T-cell (primary cell): ENCODE measurements around the gene ADARB2. TPM values are rescaled to one million over a fixed set of nuclear protein-coding genes. Genes with fewer than 3 reads are reported as not detected.

ENCODE experiments used
- ATAC-seq, 4 experiments: fragments of 200-7000 bp in 3 of 4; fragments of 150-1000 bp in 1 of 4; cut with Tn5 transposase; replicated peaks in 1 of 4; 1 replicate in 3 of 4; 2 replicates in 1 of 4; pipeline ENCODE4 v1.10.0; 2021; ENCODE audit warnings: moderate library complexity in 3 of 4, mild to moderate bottlenecking in 2 of 4, moderate number of reproducible peaks in 1 of 4
- CTCF ChIA-PET, 2 donors: fragments of 300-600 bp; sonication (Branson Sonifier 250); formaldehyde crosslinking; loops; one replicate each; lab custom pipeline; 2022; ENCODE audit warnings: antibody characterized with exemption in 2 of 2; lab: Charles Lee
- POLR2A ChIA-PET, 2 donors: fragments of 300-600 bp; sonication (Branson Sonifier 250); formaldehyde crosslinking; loops; one replicate each; lab custom pipeline; 2022; ENCODE audit warnings: antibody characterized with exemption in 2 of 2; lab: Charles Lee
- DNase-seq, 35 experiments: peaks; one replicate each; pipeline versions ENCODE4 v3.0.0 to v3.0.0-alpha.2; 2013 to 2023
- H3K27ac ChIP-seq: one replicate; pipeline ENCODE4 v1.5.1; 2013; ENCODE audit warnings: low read length
- H3K27me3 ChIP-seq, 2 experiments: replicated peaks in 1 of 2; 1 replicate in 1 of 2; 2 replicates in 1 of 2; pipeline versions ENCODE4 v1.6.1 to v1.7.0; 2013; ENCODE audit warnings: low read length in 1 of 2, mixed read lengths in 1 of 2; ENCODE audit not compliant: control insufficient read depth in 2 of 2, insufficient read depth in 2 of 2; ENCODE audit errors: extremely low read depth in 1 of 2
- H3K36me3 ChIP-seq, 2 donors: 1 replicate in 1 of 2; 2 replicates in 1 of 2; pipeline versions ENCODE4 v1.6.1 to v1.7.0; 2013; ENCODE audit warnings: low read length in 1 of 2; ENCODE audit not compliant: control insufficient read depth in 2 of 2, insufficient read depth in 1 of 2; ENCODE audit errors: extremely low read depth in 1 of 2
- H3K4me1 ChIP-seq, 2 experiments: 1 replicate in 1 of 2; 2 replicates in 1 of 2; pipeline versions ENCODE4 v1.6.1 to v1.7.0; 2013; ENCODE audit warnings: low read length in 2 of 2, mixed read lengths in 1 of 2; ENCODE audit not compliant: insufficient read depth in 2 of 2, control insufficient read depth in 1 of 2; ENCODE audit errors: extremely low read depth in 1 of 2
- H3K4me3 ChIP-seq, 2 donors: 1 replicate in 1 of 2; 2 replicates in 1 of 2; pipeline versions ENCODE4 v1.5.1 to v1.7.0; 2013; ENCODE audit warnings: mild to moderate bottlenecking in 2 of 2, low read length in 1 of 2, moderate library complexity in 1 of 2; ENCODE audit not compliant: control insufficient read depth in 1 of 2; ENCODE audit errors: extremely low read depth in 1 of 2
- H3K9me3 ChIP-seq: 2 replicates; pipeline ENCODE4 v1.7.0; 2013
- H3K27ac Mint-ChIP-seq, 2 donors: one replicate each; pipeline ENCODE4 v1.8.0; 2020 to 2021; ENCODE audit warnings: mild to moderate bottlenecking in 2 of 2, mixed read lengths in 2 of 2
- H3K27me3 Mint-ChIP-seq, 2 donors: one replicate each; pipeline ENCODE4 v1.8.0; 2021 to 2022; ENCODE audit warnings: mixed read lengths in 2 of 2
- H3K36me3 Mint-ChIP-seq: one replicate; pipeline ENCODE4 v1.8.0; 2021; ENCODE audit warnings: mixed read lengths
- H3K4me1 Mint-ChIP-seq, 3 donors: one replicate each; pipeline ENCODE4 v1.8.0; 2020 to 2022; ENCODE audit warnings: mixed read lengths in 3 of 3, mild to moderate bottlenecking in 1 of 3
- H3K4me3 Mint-ChIP-seq, 3 donors: one replicate each; pipeline ENCODE4 v1.8.0; 2020 to 2022; ENCODE audit warnings: mild to moderate bottlenecking in 3 of 3, mixed read lengths in 3 of 3, moderate library complexity in 3 of 3
- H3K9me3 Mint-ChIP-seq, 3 donors: one replicate each; pipeline ENCODE4 v1.8.0; 2020 to 2022; ENCODE audit warnings: mixed read lengths in 3 of 3
- WGBS: methylation state at CpG from one replicate; pipeline ENCODE4 v1.1.5; 2013; ENCODE audit warnings: missing lambda C conversion rate; ENCODE audit not compliant: insufficient coverage; 5-methylcytosine and 5-hydroxymethylcytosine counted together
- total RNA-seq, 35 experiments: library from RNA in 6 of 35; stranded (reverse) in 6 of 35; fragments of 120-200 nt in 1 of 35; gene quantifications; one replicate each; pipeline versions ENCODE4 v1.2.1 to v1.2.4 and lab custom pipeline; 2013 to 2026

Gene ADARB2
- total RNA-seq, 5 donors from 2014 or later (not counting 1 experiment from before 2014, with no cell fraction given) = 0.07 to 4.0 (median 0.41) TPM

DNA sequence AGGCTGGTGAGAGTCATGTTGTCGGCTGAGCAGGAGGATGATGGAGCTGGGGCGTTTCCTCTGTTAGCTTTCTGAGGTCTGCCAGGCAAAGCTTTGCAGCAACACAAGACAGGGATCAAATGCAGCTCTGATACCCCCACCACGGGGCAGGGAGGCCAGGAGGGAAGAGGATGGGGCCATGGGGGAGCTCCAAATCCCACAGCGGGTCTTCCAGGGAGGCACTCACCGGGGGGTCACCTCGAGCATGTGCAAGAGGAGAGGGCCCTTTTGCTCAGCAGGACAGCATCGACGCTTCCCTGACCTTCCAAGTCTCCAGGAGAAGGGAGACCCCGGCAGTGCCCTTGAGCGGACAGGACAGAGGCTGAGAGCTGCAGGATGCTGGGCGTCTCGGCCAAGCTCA is 553.6 kb downstream of the ADARB2 start:
- CTCF ChIA-PET = interaction anchor here in 1 of 2 donors (0.6 kb wide), 1 partner anchor 69 kb away, joined by 3 read pairs; no protein-coding TSS in a partner anchor
- DNase-seq (no peak), ATAC-seq (no peak)
- POLR2A ChIA-PET = no interaction called here
- Mint-ChIP-seq H3K4me3 (no peak overlapping the region), H3K36me3 (no peaks in the 10 kb centered on the region), H3K27ac (no peak overlapping the region), H3K9me3 (no peaks in the 10 kb centered on the region), H3K27me3 (peaks cover 0 to 8% of the 10 kb centered on the region in 2 donors), H3K4me1 (no peaks in the 10 kb centered on the region)
- H3K4me3 ChIP-seq = no peak overlapping the region
- no peaks in the 10 kb centered on the region for H3K9me3 ChIP-seq
- WGBS = 70% methylated on average over 6 of the region's 12 CpGs
- no peak overlapping the region for H3K27ac ChIP-seq
- peaks cover 0 to 50% of the 10 kb centered on the region in 2 experiments for H3K27me3 ChIP-seq
- no peaks in the 10 kb centered on the region for H3K4me1 ChIP-seq
- H3K36me3 ChIP-seq = no peaks in the 10 kb centered on the region

DNA sequence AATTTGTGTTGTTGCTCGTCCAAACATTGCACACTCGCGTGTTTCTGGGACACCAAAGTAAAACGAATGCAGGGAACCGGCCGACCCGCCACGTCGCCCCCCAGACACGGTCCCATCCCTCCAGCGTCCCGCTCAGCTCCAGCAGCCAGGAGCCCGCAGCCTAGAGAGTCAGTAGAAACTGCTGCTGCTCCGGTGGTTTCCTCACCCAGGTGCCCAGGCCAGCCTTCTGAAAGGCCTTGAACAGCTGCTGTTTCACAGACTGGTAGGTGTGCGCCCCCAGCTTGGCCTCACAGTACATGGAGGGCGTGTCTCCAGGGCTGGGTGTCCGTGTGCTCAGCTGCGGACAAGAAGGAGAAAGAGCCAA is 554.3 kb downstream of the ADARB2 start:
- WGBS = 77% methylated on average over 18 of the region's 18 CpGs
- ChIA-PET POLR2A (no interaction called here), CTCF (no interaction called here)
- Histone ChIP-seq H3K9me3 (no peaks in the 10 kb centered on the region), H3K27ac (no peak overlapping the region), H3K4me3 (no peak overlapping the region), H3K4me1 (no peaks in the 10 kb centered on the region), H3K27me3 (peaks cover 0 to 54% of the 10 kb centered on the region in 2 experiments), H3K36me3 (no peaks in the 10 kb centered on the region)
- no peaks in the 10 kb centered on the region for H3K4me1 Mint-ChIP-seq
- no peaks in the 10 kb centered on the region for H3K9me3 Mint-ChIP-seq
- no peak overlapping the region for H3K4me3 Mint-ChIP-seq
- peaks cover 0 to 8% of the 10 kb centered on the region in 2 donors for H3K27me3 Mint-ChIP-seq
- no peak for ATAC-seq
- no peak for DNase-seq
- H3K27ac Mint-ChIP-seq = no peak overlapping the region
- no peaks in the 10 kb centered on the region for H3K36me3 Mint-ChIP-seq

DNA sequence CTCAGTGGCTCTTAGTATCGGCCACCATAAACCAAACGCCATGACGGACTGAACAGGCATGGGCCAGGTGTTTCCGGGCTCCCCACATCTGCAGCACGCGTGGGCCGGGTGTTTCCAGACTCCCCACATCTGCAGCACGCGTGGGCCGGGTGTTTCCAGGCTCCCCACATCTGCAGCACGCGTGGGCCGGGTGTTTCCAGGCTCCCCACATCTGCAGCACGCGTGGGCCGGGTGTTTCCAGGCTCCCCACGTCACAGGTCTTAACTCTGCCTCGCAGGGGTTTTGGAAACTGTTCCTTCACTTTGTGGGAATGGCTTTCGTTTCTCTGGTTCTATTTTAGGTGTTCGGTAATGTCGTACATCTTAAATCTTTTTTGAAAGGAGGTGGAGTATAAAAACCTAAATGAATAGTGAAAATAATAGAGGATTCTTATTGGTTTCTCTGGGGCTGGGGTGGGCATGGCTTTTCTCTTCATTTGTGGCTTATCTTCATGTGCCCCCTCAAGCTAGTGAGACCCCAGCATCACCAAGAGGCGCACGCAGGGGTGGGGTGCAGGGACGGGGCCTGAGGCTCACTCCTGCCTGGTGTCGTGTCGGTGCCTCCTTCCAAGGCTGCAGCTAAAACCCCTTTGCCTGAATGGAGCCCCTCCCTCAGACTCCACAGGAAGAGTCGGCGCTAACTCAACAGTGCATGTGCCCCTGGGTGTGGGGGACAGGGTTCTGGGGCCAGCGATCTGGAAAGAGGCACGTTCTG is 554.9 kb downstream of the ADARB2 start:
- Histone ChIP-seq H3K27ac (no peak overlapping the region), H3K9me3 (no peaks in the 10 kb centered on the region), H3K4me3 (no peak overlapping the region), H3K27me3 (peaks cover 0 to 51% of the 10 kb centered on the region in 2 experiments), H3K4me1 (no peaks in the 10 kb centered on the region), H3K36me3 (no peaks in the 10 kb centered on the region)
- no peak for ATAC-seq
- 56% methylated on average over 11 of the region's 30 CpGs for WGBS
- H3K9me3 Mint-ChIP-seq = no peaks in the 10 kb centered on the region
- POLR2A ChIA-PET = no interaction called here
- DNase-seq = no peak
- CTCF ChIA-PET = no interaction called here
- H3K27me3 Mint-ChIP-seq = peaks cover 0 to 8% of the 10 kb centered on the region in 2 donors
- H3K4me3 Mint-ChIP-seq = no peak overlapping the region
- H3K4me1 Mint-ChIP-seq = no peaks in the 10 kb centered on the region
- no peak overlapping the region for H3K27ac Mint-ChIP-seq
- no peaks in the 10 kb centered on the region for H3K36me3 Mint-ChIP-seq

- no peaks in the 10 kb centered on the region for H3K36me3 ChIP-seq
- no peak overlapping the region for H3K27ac ChIP-seq
- Mint-ChIP-seq H3K27ac (no peak overlapping the region), H3K27me3 (peaks cover 0 to 8% of the 10 kb centered on the region in 2 donors), H3K9me3 (no peaks in the 10 kb centered on the region), H3K36me3 (no peaks in the 10 kb centered on the region), H3K4me3 (no peak overlapping the region), H3K4me1 (no peaks in the 10 kb centered on the region)
- ChIA-PET CTCF (no interaction called here), POLR2A (no interaction called here)
- H3K4me1 ChIP-seq = no peaks in the 10 kb centered on the region
- H3K27me3 ChIP-seq = peaks cover 0 to 37% of the 10 kb centered on the region in 2 experiments
- DNase-seq (no peak), ATAC-seq (no peak)
- 80% methylated on average over 8 of the region's 11 CpGs for WGBS
- no peaks in the 10 kb centered on the region for H3K9me3 ChIP-seq
- H3K4me3 ChIP-seq = no peak overlapping the region
These were observed 556.5 kb downstream of the ADARB2 start for GRCh38 chr10:1180836-1181235.

GRCh38 chr10:1180071-1180730 is 557.1 kb downstream of the ADARB2 start:
- CTCF ChIA-PET = no interaction called here
- peaks cover 0 to 7% of the 10 kb centered on the region in 2 donors for H3K27me3 Mint-ChIP-seq
- DNase-seq (no peak), ATAC-seq (no peak)
- 82% methylated on average over 13 of the region's 16 CpGs for WGBS
- Histone ChIP-seq H3K27ac (no peak overlapping the region), H3K4me3 (no peak overlapping the region), H3K4me1 (no peaks in the 10 kb centered on the region), H3K36me3 (no peaks in the 10 kb centered on the region), H3K27me3 (peaks cover 0 to 35% of the 10 kb centered on the region in 2 experiments), H3K9me3 (no peaks in the 10 kb centered on the region)
- POLR2A ChIA-PET = no interaction called here
- H3K9me3 Mint-ChIP-seq = no peaks in the 10 kb centered on the region
- H3K4me3 Mint-ChIP-seq = no peak overlapping the region
- H3K36me3 Mint-ChIP-seq = no peaks in the 10 kb centered on the region
- no peak overlapping the region for H3K27ac Mint-ChIP-seq
- no peaks in the 10 kb centered on the region for H3K4me1 Mint-ChIP-seq

- ATAC-seq = no peak
- Mint-ChIP-seq H3K36me3 (no peaks in the 10 kb centered on the region), H3K4me1 (no peaks in the 10 kb centered on the region), H3K4me3 (no peak overlapping the region), H3K27ac (no peak overlapping the region), H3K9me3 (no peaks in the 10 kb centered on the region), H3K27me3 (peaks cover 0 to 7% of the 10 kb centered on the region in 2 donors)
- H3K27ac ChIP-seq = no peak overlapping the region
- H3K36me3 ChIP-seq = no peaks in the 10 kb centered on the region
- 83% methylated on average over 12 of the region's 20 CpGs for WGBS
- no peaks in the 10 kb centered on the region for H3K4me1 ChIP-seq
- ChIA-PET CTCF (no interaction called here), POLR2A (no interaction called here)
- H3K27me3 ChIP-seq = peaks cover 0 to 32% of the 10 kb centered on the region in 2 experiments
- no peak for DNase-seq
- no peak overlapping the region for H3K4me3 ChIP-seq
- H3K9me3 ChIP-seq = no peaks in the 10 kb centered on the region
These were observed 557.8 kb downstream of the ADARB2 start for GRCh38 chr10:1179346-1180070.
